Measurements from ENCODE around the gene RAB11FIP2.

RAB11FIP2 gene

DNA sequence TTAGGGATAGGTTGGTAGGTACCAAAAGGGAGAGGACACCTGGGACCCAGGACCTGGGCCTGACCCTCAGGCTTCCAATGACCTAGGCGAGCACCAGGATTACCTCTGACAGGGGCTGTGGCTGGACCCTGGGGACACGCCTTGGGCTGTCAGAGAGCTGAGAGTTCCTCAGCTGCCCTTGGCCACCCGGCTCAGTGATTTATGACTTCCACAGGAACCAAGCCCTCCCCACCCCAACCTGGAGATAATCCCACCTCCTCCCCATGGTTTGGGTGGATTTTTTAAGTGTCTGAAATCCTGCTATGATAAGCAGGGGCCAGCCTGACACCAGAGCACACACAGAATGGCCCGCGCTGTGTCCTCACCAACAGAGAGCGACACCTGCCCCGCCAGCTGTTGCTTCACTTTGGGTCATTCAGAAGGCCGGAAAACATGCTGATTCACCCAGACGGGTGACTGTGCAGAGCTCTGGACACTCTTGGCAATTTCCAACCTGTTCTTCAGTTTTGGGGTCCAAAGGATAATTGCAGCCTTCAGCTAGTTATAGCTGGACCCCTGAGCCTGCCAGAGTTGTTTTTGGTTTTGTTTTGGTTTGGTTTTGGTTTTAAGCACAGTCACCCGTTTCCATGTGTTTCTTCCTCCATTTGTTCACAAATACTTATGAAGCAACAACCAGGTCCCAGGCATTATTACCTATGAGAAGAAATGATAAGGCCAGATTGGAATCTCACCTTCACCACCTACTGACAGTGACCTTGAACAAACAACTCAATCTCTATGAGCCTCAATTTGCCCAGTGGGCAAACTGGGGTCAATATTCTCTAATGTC lies 78.2 kb downstream of the RAB11FIP2 start:
- Histone ChIP-seq H3K4me3 (ENCODE audit: low read depth, low read length) (no peak overlapping the region), H3K27ac (no peak overlapping the region), H3K27me3 (replicated peaks) (no peaks in the 10 kb centered on the region), H3K36me3 (replicated peaks) (no peaks in the 10 kb centered on the region)
- in situ Hi-C loops (cut with HindIII; ENCODE audit: low pct_ligation_motif_present, low sequenced_read_pairs), result no loop called here
- no peak for DNase-seq
- TF ChIP-seq, protein P1, sequence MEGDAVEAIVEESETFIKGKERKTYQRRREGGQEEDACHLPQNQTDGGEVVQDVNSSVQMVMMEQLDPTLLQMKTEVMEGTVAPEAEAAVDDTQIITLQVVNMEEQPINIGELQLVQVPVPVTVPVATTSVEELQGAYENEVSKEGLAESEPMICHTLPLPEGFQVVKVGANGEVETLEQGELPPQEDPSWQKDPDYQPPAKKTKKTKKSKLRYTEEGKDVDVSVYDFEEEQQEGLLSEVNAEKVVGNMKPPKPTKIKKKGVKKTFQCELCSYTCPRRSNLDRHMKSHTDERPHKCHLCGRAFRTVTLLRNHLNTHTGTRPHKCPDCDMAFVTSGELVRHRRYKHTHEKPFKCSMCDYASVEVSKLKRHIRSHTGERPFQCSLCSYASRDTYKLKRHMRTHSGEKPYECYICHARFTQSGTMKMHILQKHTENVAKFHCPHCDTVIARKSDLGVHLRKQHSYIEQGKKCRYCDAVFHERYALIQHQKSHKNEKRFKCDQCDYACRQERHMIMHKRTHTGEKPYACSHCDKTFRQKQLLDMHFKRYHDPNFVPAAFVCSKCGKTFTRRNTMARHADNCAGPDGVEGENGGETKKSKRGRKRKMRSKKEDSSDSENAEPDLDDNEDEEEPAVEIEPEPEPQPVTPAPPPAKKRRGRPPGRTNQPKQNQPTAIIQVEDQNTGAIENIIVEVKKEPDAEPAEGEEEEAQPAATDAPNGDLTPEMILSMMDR (IDR thresholded peaks at IDR 0.05; ENCODE audit: low read depth, low read length, missing control alignments), result no peak

DNA sequence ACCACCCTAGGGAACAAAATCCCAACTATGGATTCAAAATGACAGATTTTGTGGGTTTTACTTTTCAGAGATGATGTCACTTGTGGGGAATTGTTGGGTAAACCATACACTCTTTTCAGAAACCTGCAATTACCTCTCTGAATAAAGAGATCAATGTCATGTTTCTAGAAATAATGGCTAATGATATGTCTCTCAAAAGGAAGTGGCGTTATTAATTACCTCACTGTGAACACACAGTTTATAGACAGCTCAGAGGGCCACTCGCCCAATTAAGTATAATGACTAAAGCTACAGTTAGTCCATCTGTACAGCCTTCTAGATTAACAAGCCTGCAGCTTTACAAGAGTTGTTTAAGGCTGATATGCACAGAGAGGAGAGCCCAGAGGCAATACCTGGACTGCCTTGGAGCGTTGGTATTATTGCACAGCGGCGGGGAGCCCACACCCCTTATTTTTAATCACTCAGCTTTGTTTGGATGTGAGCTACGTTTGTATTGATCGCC lies 79.5 kb downstream of the RAB11FIP2 start:
- in situ Hi-C loops (cut with HindIII; ENCODE audit: low pct_ligation_motif_present, low sequenced_read_pairs), result no loop called here
- H3K27me3 ChIP-seq (replicated peaks), result no peaks in the 10 kb centered on the region
- TF ChIP-seq, protein P1 (IDR thresholded peaks at IDR 0.05; ENCODE audit: low read depth, low read length, missing control alignments), result no peak
- DNase-seq, result no peak
- no peak overlapping the region for H3K4me3 ChIP-seq (ENCODE audit: low read depth, low read length)
- H3K27ac ChIP-seq, result no peak overlapping the region
- no peaks in the 10 kb centered on the region for H3K36me3 ChIP-seq (replicated peaks)

DNA sequence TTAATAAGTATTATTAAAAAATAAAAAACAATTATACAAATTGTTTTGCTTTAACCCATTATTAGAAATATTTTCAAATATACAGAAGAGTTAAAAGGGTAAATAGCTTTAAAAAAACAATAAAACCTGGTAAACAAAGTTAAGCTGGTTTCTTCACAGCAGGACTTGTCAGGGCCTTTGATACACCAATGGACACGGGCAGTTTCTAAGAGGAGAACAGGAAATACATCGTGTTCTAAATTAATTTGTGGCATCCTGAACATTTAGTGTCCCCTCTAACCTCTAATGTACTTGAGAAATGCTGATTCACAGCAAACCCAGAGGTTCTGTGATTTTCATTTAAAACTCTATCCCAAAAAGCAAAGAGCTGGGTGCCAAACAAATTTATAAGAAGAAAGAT lies 80.8 kb downstream of the RAB11FIP2 start:
- Histone ChIP-seq H3K27me3 (replicated peaks) (no peaks in the 10 kb centered on the region), H3K36me3 (replicated peaks) (no peaks in the 10 kb centered on the region), H3K4me3 (ENCODE audit: low read depth, low read length) (no peak overlapping the region), H3K27ac (no peak overlapping the region)
- DNase-seq, result no peak
- TF ChIP-seq, protein P1 (IDR thresholded peaks at IDR 0.05; ENCODE audit: low read depth, low read length, missing control alignments), result no peak
- in situ Hi-C loops (cut with HindIII; ENCODE audit: low pct_ligation_motif_present, low sequenced_read_pairs), result no loop called here

DNA sequence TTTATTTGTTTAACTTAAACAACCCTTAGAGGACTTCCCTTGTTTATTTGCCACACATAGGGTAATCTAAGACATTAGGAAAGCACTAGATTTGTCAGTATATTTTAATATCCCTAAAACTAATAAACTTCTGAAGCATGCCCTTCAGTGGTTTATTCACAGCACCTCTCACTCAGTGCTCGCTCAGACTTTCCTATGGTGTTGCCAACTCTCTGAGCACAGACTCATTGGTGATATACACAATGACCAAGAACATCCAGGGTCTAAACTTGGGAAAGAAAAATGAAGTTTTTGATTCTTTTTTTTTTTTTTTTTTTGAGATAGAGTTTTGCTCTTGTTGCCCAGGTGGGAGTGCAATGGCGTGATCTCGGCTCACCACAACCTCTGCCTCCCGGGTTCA lies 82.2 kb downstream of the RAB11FIP2 start:
- H3K27me3 ChIP-seq (replicated peaks), result no peaks in the 10 kb centered on the region
- no peak overlapping the region for H3K4me3 ChIP-seq (ENCODE audit: low read depth, low read length)
- no peak overlapping the region for H3K27ac ChIP-seq
- H3K36me3 ChIP-seq (replicated peaks), result no peaks in the 10 kb centered on the region
- TF ChIP-seq, protein P1 (IDR thresholded peaks at IDR 0.05; ENCODE audit: low read depth, low read length, missing control alignments), result no peak
- DNase-seq, result no peak
- in situ Hi-C loops (cut with HindIII; ENCODE audit: low pct_ligation_motif_present, low sequenced_read_pairs), result no loop called here

DNA sequence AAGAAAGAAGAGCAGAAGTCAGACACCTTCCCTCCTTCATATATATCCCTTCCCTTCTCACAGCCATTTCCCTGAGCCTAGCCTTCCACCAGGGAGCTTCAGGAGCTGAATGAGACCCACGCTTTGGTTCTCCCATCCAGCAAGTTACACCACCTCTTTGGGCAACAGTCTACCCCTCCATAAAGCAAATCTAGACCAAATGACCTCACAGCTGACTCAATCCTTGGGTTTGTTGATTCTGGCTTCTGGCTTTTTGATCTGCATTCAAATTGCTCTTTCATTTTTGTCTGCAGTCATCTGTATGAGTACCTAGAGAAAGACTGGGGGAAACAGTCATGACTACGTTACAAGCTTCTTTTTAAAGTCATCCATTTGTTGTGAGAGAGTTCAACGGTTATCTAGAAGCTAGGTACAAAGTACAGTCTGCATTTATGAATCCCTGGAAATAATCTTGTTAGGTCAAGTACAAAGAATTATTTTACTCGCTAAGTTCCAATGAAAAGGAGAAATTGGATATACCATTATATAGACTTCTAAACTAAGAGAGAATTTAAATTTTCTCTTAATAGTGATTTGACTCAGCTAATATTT lies 86.3 kb downstream of the RAB11FIP2 start:
- Histone ChIP-seq H3K27me3 (replicated peaks) (no peaks in the 10 kb centered on the region), H3K4me3 (ENCODE audit: low read depth, low read length) (no peak overlapping the region), H3K27ac (no peak overlapping the region), H3K36me3 (replicated peaks) (no peaks in the 10 kb centered on the region)
- TF ChIP-seq, protein P1 (IDR thresholded peaks at IDR 0.05; ENCODE audit: low read depth, low read length, missing control alignments), result no peak
- DNase-seq, result no peak
- in situ Hi-C loops (cut with HindIII; ENCODE audit: low pct_ligation_motif_present, low sequenced_read_pairs), result no loop called here
